ENCODE measurements around the gene TCF19.

TCF19 gene

GRCh38 chr6:31210741-31211532, 52.5 kb downstream of the TCF19 start:
- no peak for FAIRE-seq

All from G401.6 (cell line).